HG03432 (cell line): ENCODE measurements around the gene MAT2B.

Source experiments
- ATAC-seq: cut with Tn5 transposase; IDR thresholded peaks from one replicate; pipeline ENCODE4 v1.9.1; 2021; ENCODE audit warnings: mild to moderate bottlenecking, moderate library complexity; ENCODE audit not compliant: unreplicated experiment

Gene MAT2B

DNA sequence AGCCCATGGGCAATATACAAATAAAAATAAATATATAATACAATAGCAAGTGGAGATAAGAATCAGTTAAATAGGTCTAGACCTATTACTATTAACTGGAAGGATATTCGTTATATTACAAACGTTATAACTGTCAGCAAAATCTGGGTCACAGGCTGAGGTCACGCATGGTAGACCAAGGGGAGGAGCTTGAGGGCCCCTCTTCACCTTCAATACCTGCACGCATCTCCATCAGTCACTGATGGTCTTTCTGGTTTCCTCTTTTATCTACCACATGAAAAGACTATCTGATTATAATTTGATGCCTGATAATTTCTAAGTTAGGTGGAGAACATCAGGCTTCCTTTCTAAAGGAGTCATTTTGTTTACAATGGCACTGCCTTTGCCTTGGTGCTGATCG is 43.2 kb downstream of the MAT2B start:
- no peak for ATAC-seq

DNA sequence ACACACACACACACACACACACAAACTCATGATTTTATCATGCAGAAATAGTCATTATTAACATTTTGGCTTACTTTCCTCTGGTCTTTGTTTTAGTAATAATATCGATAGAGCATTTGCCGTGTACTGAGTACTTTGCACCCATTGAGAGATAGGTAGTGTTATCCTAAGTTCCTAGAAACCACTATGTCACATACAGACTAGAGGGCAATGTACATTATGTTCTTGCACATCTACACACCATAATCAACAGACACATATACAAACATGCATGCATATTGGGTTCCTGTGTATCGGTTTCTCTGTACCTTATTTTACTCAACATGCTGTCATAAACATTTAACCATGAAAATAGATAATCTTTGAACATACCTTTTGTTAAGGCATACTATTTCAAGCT is 45.7 kb downstream of the MAT2B start:
- no peak for ATAC-seq

DNA sequence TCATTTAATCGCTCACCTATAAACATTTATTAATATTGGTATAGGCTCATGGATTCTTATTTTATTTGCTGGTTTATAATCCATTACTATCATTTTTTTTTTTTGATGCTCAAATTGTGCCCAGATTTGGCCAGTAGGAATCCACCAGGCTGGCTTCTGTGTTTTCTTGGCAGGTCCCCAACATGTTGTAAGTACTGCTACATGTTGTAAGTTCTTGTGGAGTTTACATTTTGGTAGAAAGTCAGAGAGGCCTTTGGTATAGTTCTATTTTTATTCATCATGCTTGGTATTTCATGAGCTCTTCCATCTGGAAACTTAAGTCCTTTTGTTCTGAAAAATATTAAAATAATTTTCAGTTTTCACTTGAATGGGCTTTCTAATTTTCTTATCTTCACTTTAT is 47.1 kb downstream of the MAT2B start:
- ATAC-seq, result no peak

DNA sequence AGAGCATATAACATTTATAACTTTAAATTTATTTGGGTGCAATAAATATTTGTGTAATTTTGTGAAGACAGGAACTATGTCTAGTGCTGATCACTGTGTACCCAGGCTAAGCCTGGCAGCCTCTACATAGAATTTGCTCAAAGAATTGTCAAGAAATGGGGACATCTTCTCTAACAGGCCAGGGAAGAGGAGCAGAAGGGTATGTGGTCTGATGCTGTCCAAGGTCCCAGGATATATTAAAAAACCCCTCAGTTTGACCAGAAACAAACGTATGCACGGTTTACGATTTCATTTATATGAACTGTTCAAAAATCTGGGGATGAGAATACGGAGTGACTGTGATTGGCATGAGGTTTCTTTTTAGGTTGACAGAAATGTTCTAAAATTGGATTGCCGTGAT is 55.9 kb downstream of the MAT2B start:
- no peak for ATAC-seq

DNA sequence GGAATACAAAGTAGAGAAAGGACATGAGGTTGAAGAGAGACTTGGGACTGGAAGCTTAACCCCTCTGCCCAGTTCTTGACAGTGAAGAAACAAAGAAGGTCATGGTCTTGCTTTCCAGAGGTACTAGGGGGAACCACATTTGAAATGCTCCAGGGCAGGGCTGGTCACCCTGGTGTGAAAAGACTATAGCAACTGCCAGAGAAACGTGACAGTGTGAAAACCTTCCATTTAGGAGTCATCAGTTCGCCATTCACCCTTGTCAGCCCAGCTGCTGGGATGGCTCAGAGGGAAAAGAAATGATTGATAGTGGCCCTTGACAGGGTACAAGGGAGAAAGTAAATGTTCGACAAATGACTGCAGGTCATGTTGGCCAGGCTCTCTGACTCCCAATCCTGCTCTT is 56.7 kb downstream of the MAT2B start:
- ATAC-seq, result no peak

DNA sequence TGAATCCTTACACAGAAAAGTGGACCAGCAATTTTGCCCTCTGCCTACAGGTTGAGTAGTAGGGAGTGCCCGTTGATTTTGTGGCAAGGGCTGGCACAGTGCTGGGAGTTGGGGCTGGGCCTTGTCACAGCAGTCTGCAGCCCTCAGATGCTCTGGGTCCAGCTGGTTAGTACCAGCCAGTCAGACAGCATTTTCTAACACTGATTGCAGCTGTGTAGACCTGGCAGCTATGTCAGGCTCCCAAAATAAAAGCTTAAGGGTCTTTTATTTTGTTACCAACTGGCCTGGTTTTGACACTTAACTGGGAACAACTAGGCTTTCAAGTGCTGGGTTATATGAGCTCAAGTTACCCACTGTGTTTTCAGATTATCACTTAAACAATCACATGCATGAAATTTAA is 57.7 kb downstream of the MAT2B start:
- no peak for ATAC-seq

DNA sequence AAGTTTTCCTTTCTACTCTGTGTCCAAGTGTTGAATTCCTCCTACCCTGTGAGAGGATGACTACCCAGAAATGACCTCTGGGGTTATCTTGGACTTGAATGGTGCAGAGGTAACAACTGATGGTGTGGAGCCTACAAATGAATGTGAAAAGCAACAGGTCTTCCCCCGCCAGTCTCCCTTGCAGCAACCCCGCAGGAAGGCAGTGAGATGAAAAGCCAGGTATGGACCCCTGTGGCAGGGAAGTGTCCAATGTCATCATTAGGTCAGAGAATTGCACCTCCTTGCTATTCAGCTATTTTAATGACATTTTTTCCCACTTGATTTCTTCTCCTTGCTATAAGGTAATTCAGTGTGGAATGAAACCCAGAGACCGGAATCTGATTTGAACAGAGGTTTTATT is 58.5 kb downstream of the MAT2B start:
- no peak for ATAC-seq

DNA sequence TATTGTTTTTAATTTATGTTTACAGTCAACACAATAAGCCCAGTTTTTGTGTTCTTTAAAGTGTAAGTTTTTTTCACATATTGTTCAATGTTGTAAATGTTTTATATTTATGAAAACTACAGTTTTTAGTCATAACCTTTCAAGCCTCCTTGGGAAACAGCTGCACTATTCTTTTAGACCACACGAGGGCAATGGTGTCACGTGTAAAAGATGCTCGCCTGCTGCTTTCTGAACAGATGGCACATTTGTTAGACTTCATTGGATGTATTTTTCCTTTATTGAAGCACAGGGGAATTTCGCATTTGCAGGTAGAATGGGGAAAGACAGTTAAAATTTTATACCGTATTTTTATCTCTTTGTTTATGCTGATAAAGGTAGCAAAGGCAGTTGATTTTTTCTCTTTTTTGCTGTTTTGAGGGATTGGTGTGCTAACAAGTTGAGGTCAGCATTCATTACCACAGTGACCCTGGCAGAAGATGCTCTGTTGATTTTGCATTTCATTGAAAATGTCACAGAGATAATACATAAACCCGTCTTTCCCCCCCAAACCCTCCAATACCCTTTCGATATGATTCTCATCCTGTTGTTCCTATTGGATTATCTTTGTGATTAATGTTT is 59.0 kb downstream of the MAT2B start:
- peak; percentile 41 for ATAC-seq

DNA sequence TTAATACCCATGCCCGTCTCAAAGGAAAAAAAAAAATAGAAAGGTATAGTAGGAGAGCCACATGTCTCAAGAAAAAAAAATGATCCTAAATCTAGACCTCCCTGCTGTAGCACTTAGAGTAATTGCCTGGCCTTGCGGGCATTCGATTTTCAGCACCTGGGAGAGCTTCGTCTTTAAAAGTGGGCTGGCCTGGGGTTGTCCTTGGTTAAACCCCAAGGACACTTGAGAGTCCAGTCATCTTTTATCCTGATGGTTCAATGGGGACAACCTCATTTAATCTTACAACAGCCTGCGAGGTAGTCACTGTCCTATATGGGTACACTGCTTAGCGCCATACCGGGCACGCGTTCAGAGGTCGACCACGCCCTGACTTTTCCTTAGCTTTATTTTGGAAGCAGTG is 60.1 kb downstream of the MAT2B start:
- no peak for ATAC-seq

DNA sequence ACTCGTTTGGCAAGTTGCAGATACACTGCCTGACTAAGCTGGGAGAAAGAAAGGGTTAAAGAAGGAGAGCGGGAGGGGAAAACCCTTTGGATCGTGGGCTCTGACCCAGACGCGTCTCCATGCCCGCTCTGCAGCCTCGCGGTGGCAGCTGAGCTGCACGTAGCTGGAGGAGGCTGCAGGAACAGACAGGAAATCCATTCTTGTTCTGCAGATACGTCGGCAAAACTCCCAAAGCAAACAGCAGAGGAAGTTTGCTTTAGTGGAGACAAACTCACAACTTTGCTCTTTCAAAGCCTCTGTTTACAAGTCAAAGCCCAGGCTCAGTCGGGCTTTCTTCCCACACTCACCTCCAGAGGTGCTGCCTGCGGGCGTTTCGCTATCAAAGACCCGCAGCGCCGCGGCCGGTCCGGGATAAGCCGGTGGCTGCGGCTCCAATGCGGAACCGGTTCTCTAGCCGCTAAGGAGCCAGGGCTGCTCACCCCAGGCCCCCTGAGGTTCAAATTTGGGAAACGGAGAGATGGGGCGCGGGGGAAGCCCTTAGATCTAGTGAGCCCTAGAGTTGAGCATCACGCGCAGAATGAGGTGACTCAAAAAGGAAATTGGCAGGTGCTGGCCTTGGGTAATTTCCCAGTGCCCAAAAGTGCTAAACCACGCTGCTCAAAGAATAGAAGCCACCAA is 60.7 kb downstream of the MAT2B start:
- ATAC-seq, result peak; percentile 84

DNA sequence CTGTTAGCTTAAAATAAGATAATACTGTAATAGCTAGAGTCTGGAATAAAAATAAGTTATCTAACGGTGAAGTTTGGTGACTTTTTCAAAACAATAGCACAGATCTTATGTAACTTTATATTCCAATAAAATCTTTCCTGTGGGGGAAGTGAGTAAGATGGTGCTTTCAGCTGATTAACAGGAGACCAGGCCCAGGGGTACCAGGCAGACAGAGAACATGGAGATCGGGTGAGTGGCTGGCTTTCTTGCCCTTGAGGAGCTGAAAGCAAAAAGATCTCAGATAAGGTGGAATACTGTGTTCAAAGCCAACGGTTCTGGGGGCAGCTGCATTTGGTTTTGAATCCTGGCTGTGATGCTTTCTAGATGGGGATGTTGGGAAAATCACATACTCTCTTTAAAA is 61.3 kb downstream of the MAT2B start:
- ATAC-seq, result no peak

DNA sequence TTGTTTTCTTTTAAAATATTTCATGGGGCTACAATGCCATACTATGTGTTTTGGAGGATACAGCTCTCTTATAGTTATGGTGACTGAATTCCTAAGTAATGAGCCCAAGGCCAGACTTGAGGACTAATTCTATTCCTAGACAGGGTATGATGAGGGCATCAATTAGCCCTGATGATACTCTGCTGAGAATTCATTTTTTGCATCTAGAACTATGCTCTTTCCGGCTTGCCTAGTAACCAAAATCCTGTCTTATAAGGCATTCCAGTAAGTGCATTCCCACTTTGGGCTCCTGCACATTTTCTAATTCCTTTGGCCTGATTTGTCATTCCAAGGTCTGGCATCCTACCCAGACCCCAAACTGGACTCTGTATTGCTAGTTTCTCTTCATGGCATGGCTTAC is 62.4 kb downstream of the MAT2B start:
- ATAC-seq, result no peak
